HG02885 (cell line): ENCODE data around the gene KLK15.
"Not testable (repeated sequence)": the region's sequence is repeated elsewhere in the genome, so short reads cannot be mapped to it uniquely, and the experiment has no call there.

Experiments used
- ATAC-seq: cut with Tn5 transposase; IDR thresholded peaks from one replicate; pipeline ENCODE4 v1.9.1; 2021; ENCODE audit warnings: mild to moderate bottlenecking; ENCODE audit not compliant: unreplicated experiment, poor library complexity

Gene KLK15

DNA sequence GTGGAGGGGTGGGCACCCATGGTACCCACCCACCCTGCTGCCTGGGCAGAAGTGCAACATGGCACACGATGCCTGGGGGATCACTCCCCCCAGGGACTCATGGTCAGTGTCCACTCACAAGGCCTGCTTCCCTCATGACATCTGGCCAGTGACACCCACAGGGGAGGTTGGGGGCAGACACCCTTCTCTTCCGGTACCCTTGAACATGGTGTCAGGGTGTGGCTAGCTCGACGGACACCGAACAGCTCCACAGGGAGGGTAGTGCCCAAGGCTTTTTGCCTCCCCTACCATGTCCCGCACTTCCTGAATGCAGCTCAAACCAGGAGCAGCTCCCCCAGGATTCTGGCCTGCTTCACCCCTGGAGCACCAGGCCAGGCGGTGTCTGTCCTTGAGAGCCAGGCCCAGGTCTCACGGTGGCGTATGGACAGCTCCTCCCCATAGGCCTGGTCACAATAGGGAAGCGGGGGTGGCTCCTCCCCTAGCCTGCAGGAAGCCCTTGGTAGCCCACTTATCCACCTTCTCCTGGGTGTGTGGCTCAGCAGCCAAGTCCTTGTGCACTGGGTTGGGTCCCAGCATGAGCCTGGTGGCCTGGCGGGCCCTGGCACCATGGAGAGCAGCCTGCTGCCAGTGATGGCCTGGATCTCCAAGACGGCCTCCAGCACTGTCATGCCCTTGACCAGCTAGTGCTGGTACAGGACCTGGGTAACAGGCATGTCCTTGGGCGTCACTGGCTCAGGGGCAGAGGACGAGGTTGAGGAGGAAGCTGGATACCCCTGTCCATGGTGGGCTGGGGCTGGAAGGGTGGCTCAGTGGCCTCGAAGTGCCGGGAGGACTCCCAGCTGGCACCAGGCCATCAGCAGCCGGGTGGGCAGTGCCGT lies 35.4 kb downstream of the KLK15 start:
- no peak for ATAC-seq

DNA sequence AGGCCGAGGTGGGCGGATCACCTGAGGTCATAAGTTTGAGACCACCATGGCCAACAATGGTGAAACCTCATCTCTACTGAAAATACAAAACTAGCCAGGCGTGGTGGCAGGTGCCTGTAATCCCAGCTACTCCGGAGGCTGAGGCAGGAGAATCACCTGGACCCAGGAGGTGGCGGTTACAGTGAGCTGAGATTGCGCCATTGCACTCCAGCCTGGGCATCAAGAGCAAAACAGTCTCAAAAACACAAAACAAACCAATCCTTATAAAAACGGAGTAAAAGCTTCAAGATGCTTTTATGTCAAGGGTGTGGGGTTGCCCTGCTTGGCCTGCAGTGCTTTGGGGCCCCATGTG lies 36.0 kb downstream of the KLK15 start:
- ATAC-seq, result no peak

DNA sequence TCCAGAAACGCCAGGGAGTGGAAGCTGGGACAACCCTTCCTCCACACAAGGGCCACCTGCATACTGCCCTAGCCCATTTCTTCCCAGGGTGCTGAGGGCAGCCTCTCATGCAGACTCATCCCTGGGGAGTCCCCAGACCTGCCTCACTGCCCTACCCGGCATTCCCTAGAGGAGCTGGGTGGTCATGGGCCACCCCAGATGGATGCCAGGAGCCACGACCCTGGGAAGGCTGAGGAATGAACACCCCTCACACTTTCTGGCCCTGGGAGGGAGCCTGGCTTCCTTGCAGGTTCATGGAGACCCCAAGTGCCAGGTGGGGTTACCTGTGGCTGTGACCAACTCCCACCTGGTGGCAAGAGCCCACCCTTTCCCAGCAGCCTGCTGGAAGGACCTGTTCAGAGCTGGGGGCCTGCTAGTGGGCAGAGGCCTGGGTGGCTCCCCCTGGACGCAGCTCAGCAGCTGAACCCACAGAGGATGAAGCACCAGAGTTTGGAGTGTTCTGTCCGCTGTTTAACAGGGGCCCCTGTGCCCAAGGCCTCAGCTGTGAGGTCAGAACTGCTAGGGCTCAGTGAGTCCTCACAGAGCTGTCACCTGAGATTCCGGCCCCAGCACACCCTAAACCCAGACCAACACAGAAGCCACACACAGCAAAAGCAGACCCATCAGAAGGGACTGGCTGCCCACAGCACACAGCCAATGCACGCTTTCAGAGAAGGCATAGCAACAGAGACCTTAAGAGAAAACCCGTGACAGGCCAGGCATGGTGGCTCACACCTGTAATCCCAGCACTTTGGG lies 36.5 kb downstream of the KLK15 start:
- no peak for ATAC-seq

DNA sequence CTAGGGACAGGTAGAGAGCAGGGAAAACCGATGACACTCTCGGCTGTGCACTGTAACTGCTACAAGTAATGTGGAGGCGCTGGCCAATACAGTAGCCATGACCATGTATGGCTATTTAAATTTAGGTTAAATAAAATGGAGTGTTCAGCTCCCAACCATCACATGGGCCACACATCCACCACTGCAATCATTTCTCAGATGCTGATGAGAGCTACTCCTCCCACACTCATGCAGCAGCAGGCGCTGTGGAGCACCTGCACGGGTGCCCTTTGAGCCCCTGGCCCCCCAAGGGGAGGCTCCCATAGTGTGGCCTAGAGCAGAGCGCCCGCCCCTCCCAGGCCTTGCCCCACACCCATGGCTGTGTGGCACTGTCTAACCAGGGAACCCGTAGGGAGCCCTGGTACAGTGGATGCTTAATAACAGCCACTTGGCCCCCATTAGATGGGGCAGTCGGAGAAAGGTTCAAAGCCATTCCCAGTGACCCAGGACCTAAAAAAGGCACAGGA lies 37.2 kb downstream of the KLK15 start:
- no peak for ATAC-seq

DNA sequence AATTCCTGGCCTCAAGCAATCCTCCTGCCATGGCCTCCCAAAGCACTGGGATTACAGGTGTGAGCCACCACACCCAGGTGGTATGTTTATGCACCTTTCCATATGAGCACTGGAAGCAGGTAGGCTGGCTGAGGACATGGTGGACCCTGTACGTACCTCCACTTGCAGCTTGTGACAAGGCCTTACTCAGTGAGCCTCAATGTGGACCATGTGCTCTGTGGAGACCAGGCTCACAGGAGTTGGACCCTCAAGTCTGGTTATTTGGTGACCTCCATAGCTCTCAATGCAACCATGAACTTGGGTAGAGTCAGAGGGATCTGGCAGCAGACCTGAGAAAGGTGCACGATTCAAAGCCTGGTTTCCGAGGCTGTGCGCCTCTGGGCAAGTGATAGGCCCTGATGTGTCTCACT lies 37.7 kb downstream of the KLK15 start:
- no peak for ATAC-seq

DNA sequence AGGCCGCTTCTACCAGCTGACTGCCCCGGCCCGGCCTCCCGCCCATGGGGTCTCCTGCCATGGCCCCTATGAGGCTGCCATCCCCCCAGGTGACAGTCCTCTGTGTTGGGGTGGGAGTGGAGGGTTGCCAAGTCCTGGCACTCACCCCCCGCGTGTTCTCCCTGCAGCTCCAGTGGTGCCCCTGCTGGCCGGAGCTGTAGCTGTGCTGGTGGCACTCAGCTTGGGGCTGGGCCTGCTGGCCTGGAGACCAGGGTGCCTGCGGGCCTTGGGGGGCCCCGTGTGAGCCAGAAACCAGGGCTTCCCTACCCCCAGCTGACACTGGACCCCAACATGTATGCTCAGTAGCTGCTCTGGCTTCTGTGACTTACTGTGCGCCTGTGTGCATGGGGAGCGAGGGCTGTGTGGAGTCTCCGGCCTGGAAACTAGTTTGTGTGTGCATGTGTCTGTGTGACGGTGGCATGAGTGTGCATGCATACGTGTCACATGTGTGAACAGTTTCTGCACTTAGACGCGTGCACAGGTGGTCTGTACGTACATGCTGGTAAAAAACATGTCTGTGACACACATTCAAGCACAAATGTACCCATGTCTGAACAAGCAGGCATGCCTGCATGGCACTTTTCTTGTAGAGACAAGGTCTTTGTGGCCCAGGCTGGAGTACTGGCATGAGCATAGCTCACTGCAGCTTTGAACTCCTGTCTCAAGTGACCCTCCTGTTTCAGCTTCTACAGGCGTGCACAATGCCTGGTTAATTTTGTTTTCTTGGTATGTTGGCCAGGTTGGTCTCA lies 38.3 kb downstream of the KLK15 start:
- ATAC-seq, result no peak

DNA sequence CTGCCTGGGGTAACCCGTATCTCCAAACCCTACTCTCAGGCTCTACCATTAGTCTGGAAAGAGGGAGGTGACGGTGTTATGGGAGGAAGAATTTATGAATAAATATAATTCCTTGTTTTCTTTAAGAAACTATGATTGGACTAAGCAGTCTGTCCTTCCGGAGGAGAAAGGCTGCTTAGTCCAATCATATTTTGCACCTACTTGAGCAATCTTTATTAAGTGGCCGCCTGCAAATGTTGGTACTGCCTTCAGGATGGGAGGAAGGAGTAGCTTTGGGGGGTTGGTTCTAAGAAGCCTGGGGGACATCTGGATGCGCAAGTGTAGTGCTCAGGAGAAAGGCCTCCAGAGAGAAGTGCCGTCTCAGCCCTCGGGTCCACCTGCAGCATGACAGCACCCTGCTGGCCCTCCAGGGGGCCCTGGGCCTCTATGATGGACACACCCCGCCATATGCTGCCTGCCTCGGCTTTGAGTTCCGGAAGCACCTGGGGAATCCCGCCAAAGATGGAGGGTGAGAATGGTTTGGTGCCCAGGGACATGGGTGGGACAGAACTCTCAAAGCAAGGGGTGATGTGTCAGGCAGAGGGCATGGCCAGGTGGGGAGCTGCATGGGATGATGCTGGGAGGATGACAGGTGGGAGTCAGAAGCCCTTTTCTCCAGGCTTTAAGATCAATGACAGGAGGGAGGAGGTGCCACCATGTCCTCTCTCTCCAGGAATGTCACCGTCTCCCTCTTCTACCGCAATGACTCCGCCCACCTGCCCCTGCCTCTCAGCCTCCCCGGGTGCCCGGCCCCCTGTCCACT lies 39.1 kb downstream of the KLK15 start:
- no peak for ATAC-seq

DNA sequence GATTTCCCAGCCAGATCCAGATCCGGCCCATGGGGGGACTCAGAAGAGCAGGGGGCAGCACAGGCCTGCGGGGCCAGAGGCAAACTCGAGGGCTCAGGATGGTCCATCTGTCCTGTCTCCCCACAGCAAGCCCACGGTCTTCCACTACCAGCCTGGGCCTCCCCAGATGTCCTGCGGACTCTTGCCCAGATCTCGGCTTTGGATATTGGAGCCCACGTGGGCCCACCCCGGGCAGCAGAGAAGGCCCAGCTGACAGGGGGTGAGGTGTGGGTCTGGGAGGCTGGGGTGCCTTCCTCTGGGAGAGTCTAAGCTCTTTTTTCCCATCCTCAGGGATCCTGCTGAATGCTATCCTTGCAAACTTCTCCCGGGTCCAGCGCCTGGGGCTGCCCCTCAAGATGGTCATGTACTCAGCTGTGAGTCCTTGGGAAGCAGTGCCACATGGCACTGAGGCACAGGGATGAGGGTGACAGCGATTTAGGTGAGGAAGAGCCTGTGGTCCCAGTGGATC lies 39.8 kb downstream of the KLK15 start:
- no peak for ATAC-seq

DNA sequence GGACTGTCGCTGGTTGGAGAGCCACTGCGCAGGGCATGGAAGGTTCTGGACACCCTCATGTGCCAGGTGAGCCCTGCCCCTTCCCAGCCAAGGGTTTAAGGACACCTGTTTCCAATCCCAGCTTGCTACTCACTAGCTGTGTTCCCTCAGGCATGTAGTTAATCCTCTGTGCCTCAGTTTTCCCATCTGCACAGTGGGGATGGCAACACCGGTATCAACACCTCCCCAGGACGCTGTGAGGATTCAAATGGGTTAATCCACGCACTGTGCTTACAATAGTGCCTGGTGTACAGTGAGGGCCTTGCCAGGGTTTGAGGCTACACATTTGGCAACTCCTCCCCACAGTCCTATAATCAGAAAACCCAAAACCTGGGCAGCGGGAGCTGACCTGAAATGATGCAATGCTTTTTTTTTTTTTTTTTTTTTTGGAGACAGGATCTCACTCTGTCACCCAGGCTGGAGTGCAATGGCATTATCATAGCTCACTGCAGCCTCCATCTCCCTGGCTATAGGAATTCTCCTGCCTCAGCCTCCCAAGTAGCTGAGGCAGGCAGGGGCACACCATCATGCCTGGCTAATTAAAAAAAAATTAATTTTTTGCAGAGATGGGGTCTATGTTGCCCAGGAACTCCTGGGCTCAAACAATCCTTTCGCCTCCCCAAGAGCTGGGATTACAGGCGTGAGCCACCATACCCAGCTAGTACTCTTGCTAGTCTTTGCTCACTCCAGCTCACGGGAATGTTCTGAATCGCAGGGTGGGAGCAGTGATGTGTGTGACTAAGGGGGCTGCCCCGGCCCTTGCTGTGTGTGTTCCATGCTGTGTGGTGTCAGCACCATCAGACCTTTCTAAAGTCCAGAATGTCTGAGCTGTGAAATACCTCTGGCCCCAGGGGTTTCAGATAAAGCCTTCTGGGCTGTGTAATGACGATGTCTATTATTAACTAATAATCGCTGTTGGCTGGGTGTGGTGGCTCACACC lies 40.8 kb downstream of the KLK15 start:
- no peak for ATAC-seq

DNA sequence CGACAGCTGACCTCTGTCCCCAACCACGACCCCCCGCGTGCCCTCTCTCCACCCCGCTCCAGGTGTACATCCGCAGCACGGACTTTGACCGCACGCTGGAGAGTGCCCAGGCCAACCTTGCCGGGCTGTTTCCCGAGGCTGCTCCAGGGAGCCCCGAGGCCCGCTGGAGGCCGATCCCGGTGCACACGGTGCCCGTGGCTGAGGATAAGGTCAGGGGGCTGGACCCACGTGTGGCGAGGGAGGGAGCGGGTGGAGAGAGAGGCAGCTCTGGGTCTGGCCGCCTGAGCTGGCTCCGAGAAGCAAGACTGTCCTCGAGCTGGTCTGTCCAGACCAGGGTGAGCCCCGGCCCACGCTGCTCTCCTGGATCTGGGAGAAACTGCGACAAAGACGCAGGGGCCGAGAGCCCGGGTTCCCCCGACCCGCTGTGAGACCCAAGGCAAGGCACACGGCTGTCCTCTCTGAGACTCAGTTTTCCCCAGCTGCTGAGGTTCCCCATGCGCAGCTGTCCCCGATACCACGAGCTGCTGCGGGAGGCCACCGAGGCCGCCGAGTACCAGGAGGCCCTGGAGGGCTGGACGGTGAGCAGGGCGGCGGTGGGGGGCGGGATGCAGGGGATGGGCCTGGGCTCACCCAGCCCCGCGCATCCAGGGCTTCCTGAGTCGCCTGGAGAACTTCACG lies 41.6 kb downstream of the KLK15 start:
- no peak for ATAC-seq

DNA sequence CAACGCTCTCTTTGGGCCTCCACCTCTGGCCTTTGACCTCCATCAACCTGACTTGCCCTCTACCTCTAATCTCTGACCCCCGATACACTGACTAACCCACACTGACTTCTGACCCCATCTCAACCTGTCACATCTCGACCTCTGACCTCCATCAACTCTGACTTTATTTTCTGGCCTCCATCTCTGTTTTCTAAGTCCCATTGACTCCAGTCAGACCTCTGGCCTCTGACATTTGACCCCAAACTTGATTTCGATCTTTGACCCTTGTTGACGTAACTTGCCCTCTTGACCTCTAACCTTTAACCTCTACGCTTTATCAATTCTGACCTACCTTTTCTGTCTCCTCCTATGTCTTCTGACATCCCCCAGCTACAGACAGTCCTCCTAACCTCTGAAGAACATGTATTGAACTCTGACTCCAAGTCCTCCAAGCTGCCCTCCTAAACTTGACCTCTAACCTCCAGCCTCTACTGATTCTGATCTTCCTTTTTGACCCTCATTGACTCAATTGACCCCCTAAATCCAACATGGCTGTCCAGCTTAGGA lies 42.4 kb downstream of the KLK15 start:
- ATAC-seq, result no peak

DNA sequence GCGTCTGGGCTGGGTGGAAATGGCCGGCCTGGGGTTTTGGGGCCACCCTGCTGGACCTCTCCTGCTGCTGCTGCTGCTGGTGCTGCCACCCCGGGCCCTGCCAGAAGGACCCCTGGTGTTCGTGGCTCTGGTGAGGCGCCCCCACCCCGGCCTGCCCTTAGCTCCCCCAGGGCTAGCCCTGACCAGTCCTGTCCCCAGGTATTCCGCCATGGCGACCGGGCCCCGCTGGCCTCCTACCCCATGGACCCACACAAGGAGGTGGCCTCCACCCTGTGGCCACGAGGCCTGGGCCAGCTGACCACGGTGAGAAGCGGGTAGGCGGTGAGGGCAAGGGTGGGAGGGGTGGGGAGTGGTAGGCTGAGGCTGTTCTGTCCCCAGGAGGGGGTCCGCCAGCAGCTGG lies 43.0 kb downstream of the KLK15 start, which contains the start of gene ACP4:
TSS of gene ACP4 (plus strand) at position 20 of the 400 bp plus-strand sequence. CDS start at position 20, 0 bp downstream.
- no peak for ATAC-seq

DNA sequence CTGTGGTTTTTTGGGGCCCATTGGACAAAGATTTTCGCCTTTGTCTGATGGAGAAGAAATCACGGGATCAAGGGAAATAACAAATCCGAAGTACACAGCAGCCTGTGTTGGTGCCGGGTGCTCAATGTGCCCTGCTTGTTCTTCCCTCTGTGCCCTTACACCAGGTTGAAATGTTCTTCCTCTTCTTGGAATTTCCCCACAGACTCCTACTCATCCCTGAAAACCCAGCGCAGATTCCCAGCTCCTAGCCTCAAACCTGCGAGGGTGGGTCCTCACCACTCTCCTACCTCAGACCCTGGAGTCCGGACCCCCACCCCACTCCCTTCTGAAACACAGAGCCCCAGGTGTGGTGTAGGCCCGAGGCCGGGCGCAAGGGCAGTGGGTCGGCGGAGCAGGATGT lies 48.0 kb downstream of the KLK15 start:
- no peak for ATAC-seq

DNA sequence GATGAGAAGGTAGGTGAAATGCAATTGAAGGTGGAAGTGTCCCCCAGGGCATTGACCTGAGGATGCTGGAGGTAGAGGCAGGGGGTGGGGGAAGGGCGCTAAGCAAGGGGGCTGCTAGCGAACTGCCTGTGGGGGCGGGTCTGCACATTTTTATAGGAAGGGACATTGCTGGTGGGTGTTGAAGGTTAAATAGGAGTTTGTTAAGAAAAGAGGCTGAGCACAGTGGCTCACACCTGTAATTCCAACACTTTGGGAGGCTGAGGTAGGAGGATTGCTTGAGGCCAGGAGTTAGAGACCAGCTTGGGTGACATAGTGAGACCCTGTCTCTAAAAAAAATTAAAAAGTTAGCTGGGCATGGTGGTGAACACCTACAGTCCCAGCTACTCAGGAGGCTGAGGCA lies 48.7 kb downstream of the KLK15 start:
- ATAC-seq, result no peak

DNA sequence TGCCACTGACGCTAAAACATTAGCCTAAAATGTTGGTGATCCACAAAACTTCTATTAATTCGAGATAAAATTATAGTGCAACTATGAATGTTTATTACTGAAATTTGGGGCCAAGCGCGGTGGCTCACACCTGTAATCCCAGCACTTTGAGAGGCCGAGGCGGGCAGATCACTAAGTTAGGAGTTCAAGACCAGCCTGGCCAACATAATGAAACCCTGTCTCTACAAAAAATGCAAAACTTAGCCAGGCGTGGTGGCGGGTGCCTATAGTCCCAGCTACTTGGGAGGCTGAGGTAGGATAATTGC lies 49.6 kb downstream of the KLK15 start:
- not testable (repeated sequence) for ATAC-seq

DNA sequence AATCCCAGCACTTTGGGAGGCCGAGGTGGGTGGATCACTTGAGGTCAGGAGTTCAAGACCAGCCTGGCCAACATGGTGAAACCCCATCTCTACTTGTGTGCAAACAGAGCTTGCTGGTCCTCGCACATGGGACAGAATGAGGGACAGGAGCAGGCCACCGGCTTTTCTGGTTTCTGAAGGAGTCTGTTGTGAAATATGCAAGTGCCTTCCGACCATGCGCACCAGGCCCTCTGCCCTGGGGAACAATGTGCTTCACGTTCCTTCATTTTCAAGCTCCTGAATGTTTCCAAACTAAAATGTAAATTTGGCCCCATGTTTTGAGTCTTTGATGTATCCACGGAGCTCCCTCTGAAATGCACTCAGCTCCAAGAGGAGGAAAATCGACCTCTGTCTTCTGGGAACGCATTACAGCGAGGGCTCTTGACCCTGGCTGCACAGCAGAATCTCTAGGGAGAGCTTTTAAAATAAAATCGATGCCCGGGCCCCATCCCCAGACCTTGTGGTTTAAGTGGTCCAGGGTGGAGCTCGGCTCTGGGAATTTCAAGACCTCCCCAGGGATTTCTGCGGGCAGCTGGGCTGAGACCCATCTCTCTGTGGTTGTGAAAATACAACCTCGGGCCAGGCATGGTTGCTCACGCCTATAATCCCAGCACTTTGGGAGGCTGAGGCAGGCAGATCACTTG lies 52.5 kb downstream of the KLK15 start:
- ATAC-seq, result no peak
